Measurements from ENCODE around the gene PSME3. TPM values are rescaled to one million over a fixed set of nuclear protein-coding genes. Genes with fewer than 3 reads are reported as not detected.

Gene PSME3
- total and polyA plus RNA-seq, 2 of the 13 experiments (the other 11 are each of a cell fraction or from before 2014, with no cell fraction given) = 66.3 to 135 TPM

DNA sequence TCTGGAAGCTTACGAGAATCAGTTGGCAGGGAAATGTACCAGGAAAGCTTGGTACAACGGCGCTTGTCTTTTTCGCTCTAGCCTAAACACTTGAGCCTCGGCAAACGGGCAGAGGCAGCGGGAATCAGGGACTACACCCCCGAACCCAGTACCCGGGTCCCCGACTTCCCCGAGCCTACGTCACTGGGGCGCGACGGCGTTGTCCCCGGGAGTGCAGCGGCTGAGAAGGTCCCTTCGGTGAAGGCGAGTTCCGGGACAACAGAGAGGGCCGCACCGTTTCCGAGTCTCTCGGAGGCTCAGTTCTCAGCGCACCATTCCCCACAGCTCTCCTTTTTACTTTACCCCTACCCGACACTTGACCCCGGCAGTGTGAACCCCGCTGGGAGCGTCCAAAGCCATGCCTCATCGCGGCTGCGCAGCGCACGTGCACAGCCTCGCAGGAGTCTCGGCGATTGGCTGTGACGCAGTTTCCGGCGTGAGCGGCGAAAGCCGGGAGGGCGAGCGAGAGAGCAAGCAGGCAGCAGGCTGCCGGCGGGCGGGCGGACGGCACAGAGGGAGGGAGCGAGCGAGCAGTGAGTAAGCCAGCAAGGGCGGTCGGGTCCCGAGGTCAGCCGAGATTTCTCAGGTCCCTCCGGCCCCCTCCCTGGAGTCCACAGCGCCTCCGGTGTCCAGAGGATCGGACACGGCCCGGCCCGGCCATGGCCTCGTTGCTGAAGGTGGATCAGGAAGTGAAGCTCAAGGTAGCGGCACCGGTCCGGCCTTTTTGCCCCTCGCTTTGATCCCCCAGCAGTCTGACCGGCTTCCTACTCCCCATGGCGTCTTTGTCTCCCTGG lies at the start of gene PSME3 (continued):
- TF ChIP-seq SIN3A (IDR thresholded peaks at IDR 0.05; ENCODE audit: borderline replicate concordance, low read depth, low read length) (peak; percentile 66), ZNF878 (CRISPR knock-in tag; IDR thresholded peaks at IDR 0.05) (no peak; the same call in 1 of the 2 replicates), HNF4A (CRISPR knock-in tag; IDR thresholded peaks at IDR 0.05) (peak; percentile 17), ZNF180 (CRISPR knock-in tag; IDR thresholded peaks at IDR 0.05; ENCODE audit: borderline replicate concordance, low read depth) (peak; percentile 83; the same call in 1 of the 2 replicates), TCF7L2 (IDR thresholded peaks at IDR 0.05; ENCODE audit: low read depth, low read length) (no peak), ZSCAN12 (CRISPR knock-in tag; IDR thresholded peaks at IDR 0.05) (peak; percentile 82; the same call in 1 of the 2 replicates), HOXA5 (CRISPR knock-in tag; IDR thresholded peaks at IDR 0.05) (peak; percentile 20; the same call in 1 of the 2 replicates), FLYWCH1 (CRISPR knock-in tag; IDR thresholded peaks at IDR 0.05) (no peak), NFE2L2 (IDR thresholded peaks at IDR 0.05; ENCODE audit: low read length) (no peak), KAT8 (CRISPR knock-in tag; IDR thresholded peaks at IDR 0.05) (peak; percentile 100), CENPX (CRISPR knock-in tag; IDR thresholded peaks at IDR 0.05) (no peak), ZNF446 (CRISPR knock-in tag; IDR thresholded peaks at IDR 0.05) (0 out of 2 replicates have a peak, but pooled peaks have one; percentile 67), SETDB1 (CRISPR knock-in tag; IDR thresholded peaks at IDR 0.05; ENCODE audit: borderline replicate concordance) (no peak), MAF1 (CRISPR knock-in tag; IDR thresholded peaks at IDR 0.05; ENCODE audit: borderline replicate concordance) (no peak), TAF1 (CRISPR knock-in tag; IDR thresholded peaks at IDR 0.05) (peak; percentile 95), ZNF143 (CRISPR knock-in tag; IDR thresholded peaks at IDR 0.05) (peak; percentile 82), CBX2 (IDR thresholded peaks at IDR 0.05; ENCODE audit: low read depth, low read length) (no peak), CBX2 (CRISPR knock-in tag; IDR thresholded peaks at IDR 0.05; ENCODE audit: low read depth) (no peak), ZNF589 (CRISPR knock-in tag; conservative IDR thresholded peaks at IDR 0.05) (0 out of 2 replicates have a peak, but pooled peaks have one; percentile 77), XBP1 (CRISPR knock-in tag; IDR thresholded peaks at IDR 0.05) (no peak; the same call in 1 of the 2 replicates)
- TF ChIP-seq, protein P1, sequence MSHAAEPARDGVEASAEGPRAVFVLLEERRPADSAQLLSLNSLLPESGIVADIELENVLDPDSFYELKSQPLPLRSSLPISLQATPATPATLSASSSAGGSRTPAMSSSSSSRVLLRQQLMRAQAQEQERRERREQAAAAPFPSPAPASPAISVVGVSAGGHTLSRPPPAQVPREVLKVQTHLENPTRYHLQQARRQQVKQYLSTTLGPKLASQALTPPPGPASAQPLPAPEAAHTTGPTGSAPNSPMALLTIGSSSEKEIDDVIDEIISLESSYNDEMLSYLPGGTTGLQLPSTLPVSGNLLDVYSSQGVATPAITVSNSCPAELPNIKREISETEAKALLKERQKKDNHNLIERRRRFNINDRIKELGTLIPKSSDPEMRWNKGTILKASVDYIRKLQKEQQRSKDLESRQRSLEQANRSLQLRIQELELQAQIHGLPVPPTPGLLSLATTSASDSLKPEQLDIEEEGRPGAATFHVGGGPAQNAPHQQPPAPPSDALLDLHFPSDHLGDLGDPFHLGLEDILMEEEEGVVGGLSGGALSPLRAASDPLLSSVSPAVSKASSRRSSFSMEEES (CRISPR knock-in tag; IDR thresholded peaks at IDR 0.05) = peak; percentile 77
- TF ChIP-seq, protein P2, sequence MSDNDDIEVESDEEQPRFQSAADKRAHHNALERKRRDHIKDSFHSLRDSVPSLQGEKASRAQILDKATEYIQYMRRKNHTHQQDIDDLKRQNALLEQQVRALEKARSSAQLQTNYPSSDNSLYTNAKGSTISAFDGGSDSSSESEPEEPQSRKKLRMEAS (IDR thresholded peaks at IDR 0.05) = peak; percentile 100
- TF ChIP-seq, protein P3, sequence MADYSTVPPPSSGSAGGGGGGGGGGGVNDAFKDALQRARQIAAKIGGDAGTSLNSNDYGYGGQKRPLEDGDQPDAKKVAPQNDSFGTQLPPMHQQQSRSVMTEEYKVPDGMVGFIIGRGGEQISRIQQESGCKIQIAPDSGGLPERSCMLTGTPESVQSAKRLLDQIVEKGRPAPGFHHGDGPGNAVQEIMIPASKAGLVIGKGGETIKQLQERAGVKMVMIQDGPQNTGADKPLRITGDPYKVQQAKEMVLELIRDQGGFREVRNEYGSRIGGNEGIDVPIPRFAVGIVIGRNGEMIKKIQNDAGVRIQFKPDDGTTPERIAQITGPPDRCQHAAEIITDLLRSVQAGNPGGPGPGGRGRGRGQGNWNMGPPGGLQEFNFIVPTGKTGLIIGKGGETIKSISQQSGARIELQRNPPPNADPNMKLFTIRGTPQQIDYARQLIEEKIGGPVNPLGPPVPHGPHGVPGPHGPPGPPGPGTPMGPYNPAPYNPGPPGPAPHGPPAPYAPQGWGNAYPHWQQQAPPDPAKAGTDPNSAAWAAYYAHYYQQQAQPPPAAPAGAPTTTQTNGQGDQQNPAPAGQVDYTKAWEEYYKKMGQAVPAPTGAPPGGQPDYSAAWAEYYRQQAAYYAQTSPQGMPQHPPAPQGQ (CRISPR knock-in tag; IDR thresholded peaks at IDR 0.05; ENCODE audit: borderline replicate concordance) = no peak
- TF ChIP-seq, protein P4, sequence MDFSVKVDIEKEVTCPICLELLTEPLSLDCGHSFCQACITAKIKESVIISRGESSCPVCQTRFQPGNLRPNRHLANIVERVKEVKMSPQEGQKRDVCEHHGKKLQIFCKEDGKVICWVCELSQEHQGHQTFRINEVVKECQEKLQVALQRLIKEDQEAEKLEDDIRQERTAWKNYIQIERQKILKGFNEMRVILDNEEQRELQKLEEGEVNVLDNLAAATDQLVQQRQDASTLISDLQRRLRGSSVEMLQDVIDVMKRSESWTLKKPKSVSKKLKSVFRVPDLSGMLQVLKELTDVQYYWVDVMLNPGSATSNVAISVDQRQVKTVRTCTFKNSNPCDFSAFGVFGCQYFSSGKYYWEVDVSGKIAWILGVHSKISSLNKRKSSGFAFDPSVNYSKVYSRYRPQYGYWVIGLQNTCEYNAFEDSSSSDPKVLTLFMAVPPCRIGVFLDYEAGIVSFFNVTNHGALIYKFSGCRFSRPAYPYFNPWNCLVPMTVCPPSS (IDR thresholded peaks at IDR 0.05) = no peak
- TF ChIP-seq, protein P5, sequence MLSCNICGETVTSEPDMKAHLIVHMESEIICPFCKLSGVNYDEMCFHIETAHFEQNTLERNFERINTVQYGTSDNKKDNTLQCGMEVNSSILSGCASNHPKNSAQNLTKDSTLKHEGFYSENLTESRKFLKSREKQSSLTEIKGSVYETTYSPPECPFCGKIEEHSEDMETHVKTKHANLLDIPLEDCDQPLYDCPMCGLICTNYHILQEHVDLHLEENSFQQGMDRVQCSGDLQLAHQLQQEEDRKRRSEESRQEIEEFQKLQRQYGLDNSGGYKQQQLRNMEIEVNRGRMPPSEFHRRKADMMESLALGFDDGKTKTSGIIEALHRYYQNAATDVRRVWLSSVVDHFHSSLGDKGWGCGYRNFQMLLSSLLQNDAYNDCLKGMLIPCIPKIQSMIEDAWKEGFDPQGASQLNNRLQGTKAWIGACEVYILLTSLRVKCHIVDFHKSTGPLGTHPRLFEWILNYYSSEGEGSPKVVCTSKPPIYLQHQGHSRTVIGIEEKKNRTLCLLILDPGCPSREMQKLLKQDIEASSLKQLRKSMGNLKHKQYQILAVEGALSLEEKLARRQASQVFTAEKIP (CRISPR knock-in tag; IDR thresholded peaks at IDR 0.05; ENCODE audit: borderline replicate concordance) = no peak

Measured in HepG2 (cell line).